HG03378 (cell line): ENCODE measurements around the gene ASAP2.

Experiments
- ATAC-seq: cut with Tn5 transposase; IDR thresholded peaks from one replicate; pipeline ENCODE4 v1.9.1; 2021; ENCODE audit warnings: mild to moderate bottlenecking, moderate library complexity; ENCODE audit not compliant: unreplicated experiment

Gene ASAP2

GRCh38 chr2:9315280-9315847, 108.8 kb downstream of the ASAP2 start:
- ATAC-seq = no peak

GRCh38 chr2:9317559-9317958, 110.9 kb downstream of the ASAP2 start:
- no peak for ATAC-seq

DNA sequence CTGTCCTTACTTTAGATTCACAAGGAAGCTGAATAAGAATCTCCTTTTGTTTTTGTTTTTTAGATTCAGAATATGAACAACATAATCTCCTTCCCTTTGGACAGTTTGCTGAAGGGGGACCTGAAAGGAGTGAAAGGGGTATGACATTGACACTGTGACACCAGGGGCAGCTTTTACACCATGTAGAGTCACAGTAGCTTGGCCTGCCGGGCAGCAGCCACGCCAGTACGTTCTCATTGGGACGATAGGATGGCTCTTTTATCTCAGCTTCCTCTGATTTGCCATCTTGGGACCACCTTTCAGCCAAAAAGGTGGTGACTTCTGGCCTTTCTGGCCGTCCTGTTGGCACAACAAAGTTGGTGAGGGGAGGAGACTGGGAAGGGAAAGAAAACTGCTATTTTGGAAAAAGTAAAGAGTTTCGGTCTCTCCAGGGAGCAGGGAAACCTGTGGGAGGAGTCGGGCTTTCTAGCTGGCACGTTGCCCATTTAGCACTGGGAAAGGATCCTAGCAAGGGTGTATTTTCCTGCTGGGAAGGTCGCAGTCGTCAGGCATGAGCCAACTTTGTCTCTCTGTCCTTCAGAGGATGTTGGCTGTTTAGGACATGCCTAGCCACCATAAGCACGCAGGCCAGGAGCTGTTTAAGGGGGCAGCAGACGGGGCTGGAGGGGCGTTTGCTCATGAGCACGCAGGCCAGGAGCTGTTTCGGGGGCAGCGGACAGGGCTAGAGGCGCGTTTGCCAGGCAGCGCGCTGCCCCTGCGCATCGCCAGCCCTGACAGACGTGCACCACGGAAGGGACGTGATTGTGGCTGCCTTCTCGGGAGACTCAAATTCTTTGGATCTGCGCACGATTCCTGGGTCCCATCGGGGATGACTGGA, 112.1 kb downstream of the ASAP2 start:
- no peak for ATAC-seq

DNA sequence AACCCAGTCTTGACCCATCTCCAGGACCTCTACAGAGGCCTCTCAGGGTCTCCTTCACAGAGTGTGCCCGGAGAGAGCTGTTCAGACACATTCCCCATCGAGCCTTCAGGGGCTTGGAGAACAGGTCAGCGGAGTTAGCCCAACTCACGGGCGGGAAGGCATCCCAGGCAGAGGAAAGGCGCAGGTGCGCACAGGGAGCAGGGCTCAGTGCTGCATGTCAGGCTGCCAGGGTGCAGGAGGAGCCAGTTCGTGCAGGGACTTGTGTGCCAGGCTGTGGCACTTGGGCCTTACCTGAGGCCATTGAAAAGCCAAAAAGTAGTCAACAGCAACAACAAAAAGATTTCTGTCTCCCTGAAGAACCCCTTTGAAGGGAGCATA, 112.7 kb downstream of the ASAP2 start:
- no peak for ATAC-seq

- no peak for ATAC-seq
These were observed 116.0 kb downstream of the ASAP2 start for GRCh38 chr2:9322576-9322975.

- ATAC-seq = no peak
These were observed 118.8 kb downstream of the ASAP2 start for GRCh38 chr2:9325428-9325827.

DNA sequence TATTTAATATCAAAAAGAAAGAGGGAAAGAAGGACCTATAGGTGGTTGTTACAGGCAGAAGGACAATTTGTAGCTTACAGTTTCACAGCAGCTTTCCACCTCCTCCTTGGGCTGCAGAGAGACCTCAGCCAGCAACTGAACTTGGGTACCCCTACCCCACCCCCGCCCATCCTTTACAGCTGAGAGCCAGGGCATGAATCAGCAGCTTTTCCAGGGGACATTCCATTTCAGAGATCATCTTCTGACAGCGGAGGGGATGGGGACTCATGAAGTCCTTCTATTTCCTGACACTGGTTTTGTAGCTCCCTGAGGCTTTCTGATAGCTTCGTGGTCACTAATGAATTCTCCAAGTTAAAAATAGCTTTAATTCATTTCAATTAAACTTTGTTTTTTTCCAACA, 120.4 kb downstream of the ASAP2 start:
- ATAC-seq = no peak

- no peak for ATAC-seq
These were observed 121.3 kb downstream of the ASAP2 start for GRCh38 chr2:9327873-9328352.

- no peak for ATAC-seq
These were observed 122.3 kb downstream of the ASAP2 start for GRCh38 chr2:9328931-9329330.

DNA sequence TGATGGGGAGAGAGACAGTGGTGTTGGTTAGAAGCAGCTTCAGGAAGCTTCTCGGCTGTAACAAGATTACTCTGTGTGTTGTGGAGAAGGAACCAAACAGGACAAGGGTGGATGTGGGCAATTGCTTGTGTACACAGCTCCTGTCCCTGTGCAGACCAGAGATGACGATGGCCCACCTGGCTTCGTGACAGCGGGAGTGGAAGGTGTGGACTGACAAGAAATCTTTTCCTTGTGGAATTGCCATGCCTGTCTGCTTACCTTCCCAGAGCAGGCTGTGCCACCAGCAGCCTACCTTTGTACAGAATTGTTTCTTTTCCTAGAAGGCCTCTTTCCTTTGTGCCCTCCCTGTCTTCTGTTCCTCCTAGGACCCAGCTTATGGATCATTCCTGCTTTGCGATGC, 122.9 kb downstream of the ASAP2 start:
- no peak for ATAC-seq

DNA sequence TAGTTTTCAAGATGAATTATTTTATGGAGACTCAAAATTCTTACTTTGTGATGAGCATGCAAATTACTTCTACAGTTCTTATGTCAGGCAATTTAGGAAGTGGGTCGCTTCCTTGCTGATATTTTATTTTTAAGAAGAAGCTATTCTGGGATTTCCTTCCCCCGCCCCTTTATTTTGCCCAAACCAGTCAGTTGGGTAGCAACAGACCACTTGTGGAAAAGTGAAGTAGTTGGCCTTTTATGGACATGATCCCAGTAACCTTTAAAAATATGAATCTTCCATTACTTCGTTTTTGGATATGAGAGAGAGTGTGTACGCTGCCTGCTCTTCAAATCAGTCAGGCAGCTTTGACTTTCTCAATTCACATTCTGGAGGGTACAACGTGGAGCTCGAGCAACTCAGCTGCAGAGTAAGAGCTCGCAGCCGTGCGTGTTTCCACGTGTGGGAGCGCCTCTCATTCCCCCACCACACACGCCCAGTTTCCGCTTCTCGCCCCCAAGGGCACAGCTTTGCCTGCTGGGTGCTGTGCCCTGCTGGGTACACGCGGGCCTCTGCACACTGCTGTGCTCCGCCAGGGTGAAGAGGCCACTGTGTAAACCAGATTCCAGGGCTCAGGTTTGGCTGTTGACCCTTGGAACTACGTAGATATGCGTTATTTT, 124.1 kb downstream of the ASAP2 start:
- ATAC-seq = no peak

DNA sequence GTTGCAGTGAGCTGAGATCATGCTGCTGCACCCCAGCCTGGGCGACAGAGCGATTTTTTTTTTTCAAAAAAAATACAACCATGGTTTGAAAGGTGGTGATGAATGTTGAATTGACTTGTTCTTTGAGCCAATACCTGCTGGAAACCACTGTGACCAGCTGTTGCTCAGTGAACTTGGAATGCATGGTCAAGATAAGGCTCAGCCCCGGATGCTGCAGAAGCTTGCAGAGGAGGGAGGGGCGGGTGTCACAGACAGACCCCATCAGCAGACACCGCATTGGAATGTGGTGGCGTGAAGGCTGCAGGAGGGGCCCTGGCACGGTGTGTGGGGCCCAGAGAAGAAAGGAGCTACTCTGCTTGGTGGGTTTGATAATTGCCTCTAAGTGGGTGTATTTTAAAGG, 125.1 kb downstream of the ASAP2 start:
- no peak for ATAC-seq

GRCh38 chr2:9332136-9332852, 125.7 kb downstream of the ASAP2 start:
- ATAC-seq = no peak

DNA sequence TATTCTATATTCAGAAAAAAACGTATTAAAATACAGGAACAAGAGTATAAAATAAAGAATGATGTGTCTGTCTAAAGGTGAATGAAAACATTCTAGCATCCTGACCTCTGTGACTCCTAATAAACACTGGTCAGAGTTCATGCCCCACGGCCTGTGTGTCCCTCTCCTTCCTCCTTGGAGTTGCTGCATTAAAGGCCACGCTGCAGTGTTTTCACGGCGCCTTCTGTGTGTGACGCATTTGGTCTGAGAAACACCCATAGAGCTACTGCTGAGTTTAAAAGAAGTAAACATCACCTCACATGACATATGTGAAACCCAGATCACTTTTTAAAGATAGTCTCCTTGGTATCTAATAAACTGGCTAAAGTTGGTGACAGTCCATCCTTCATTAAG, 126.2 kb downstream of the ASAP2 start:
- no peak for ATAC-seq

GRCh38 chr2:9333591-9334171, 127.1 kb downstream of the ASAP2 start:
- ATAC-seq = no peak

DNA sequence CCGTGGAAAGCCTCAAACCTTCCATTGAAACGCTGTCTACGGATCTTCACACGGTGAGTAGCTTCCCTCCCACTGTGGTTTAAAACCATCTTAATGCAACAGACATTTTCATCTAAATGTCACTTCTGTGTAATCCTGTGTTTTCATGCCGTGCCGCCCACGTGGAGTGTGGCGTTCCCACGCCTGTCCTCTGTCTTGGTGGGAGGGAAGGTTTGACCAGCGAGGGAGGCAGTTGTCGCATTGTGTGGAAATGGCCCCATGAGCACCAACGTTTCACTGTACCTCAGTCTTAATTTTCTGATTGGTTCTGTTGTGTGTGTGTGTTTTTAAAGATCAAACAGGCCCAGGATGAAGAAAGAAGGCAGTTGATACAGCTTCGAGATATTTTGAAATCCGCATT, 128.1 kb downstream of the ASAP2 start:
- ATAC-seq = no peak

DNA sequence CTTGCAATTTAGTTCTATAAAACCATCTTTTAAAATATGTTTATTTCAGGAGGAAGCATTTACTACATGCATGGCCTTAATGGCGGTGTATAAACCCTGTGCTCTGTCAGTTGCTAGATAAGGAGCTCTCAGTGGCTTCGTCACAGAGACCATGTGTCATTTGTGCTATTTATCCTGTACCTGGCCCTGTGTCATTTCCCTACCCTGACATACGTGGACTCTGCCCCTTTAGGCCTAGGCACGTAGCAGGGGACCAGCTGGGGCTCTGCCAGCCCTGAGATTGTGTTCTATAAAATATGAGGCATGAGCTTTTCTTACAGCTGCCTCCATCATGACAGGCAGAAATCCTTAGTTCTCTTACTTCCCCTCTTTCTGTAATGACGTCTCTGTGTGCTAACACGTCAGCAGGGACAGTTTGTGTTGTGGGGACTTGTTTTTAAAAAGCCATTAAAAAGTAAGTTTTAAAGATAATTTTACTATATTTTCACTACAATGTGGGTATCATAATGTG, 128.8 kb downstream of the ASAP2 start:
- ATAC-seq = no peak

DNA sequence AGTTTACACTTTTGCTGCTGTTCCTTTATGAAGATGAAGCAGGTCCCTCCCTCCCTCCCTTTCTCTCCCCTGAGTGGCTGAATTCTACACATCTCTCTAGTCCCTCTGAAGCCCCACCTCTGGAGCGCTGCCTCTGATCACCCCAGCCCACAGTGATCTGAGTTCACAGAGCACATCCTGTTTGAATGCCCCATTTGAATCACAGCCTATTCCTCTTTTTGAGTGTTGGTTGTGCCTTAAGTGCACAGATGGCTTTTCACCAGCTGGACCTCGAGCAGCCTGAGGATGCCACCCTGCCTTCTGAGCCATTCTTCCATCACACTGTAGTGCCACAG, 129.6 kb downstream of the ASAP2 start:
- ATAC-seq = no peak

DNA sequence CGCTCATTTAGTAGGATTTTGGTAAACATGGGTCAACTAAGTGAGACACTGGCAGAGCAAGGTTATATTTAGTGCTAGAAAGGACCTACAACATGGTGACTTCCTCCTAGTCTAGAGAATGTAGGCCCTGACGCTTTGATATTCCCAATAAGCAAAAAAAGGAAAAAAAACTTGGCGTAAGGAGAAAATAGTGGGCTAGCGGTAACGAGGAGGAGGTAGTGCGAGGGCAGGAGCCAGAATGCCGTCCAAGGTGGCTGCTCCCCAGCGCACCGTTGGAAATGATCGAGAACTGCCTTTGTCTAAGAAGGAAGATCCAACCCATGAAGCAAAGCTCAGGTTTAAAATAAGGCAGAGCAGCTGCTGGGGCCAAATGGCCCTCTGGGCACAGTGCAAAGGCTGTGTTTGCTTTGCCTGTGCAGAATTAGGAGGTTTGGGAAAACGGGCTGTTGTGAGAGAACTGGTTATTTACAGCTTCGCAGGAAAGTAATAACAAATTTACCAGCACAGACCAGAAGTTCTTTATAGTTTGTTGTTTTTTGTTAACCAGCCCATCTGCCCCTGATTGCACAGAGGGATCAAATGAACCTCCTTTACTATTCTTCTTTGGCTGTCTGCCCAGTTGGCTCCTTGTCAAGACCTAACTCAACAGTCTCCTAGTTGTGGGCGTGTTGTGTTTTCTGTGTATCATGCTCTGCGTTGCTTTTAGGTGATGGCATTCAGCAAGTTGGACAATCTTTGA, 130.1 kb downstream of the ASAP2 start:
- ATAC-seq = no peak

DNA sequence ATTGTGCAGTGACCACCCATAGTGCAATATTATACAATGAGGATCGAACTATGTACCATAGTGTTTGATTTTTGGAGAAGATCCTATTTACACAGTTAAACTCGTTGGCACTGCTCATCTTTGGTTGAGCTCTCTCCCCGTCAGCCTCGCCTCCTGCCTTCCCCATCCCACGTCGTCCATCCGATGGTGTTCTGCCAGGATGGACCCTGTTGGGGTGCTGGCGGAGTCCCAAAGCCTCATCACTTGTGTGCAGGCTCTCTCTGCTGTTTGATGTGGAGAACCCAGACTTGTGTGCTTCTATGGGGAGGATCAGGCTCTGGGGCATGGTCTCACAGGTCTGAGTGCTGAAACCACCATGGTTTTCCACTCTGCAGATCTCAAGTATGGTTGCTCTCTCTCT, 131.3 kb downstream of the ASAP2 start:
- no peak for ATAC-seq
